ENCODE results near the gene ZBED6. TPM values are rescaled to one million over a fixed set of nuclear protein-coding genes. Genes with fewer than 3 reads are reported as not detected.

ZBED6 gene
- total and polyA plus RNA-seq, 9 of the 15 experiments (the other 6 are each of a cell fraction or from before 2014, with no cell fraction given) = 0.21 to 16.6 (median 5.0) TPM

DNA sequence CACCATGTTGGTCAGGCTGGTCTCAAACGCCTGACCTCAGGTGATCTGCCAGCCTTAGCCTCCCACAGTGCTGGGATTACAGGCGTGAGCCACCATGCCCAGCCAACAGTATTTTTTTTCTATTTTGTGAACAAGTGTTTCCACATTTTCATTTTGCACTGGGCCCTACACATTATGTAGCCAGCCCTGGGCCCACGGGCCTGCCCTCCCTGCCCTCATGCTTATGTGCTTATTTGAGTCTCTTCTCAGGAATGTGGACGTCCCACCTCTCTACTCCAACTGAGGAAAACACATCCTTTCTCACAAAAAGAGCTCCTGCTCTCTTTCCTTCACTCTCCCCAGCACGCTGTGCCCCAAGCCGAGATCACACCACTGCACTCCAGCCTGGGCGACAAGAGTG lies 13.5 kb upstream of the ZBED6 start (continued):
- TF ChIP-seq, protein P1, sequence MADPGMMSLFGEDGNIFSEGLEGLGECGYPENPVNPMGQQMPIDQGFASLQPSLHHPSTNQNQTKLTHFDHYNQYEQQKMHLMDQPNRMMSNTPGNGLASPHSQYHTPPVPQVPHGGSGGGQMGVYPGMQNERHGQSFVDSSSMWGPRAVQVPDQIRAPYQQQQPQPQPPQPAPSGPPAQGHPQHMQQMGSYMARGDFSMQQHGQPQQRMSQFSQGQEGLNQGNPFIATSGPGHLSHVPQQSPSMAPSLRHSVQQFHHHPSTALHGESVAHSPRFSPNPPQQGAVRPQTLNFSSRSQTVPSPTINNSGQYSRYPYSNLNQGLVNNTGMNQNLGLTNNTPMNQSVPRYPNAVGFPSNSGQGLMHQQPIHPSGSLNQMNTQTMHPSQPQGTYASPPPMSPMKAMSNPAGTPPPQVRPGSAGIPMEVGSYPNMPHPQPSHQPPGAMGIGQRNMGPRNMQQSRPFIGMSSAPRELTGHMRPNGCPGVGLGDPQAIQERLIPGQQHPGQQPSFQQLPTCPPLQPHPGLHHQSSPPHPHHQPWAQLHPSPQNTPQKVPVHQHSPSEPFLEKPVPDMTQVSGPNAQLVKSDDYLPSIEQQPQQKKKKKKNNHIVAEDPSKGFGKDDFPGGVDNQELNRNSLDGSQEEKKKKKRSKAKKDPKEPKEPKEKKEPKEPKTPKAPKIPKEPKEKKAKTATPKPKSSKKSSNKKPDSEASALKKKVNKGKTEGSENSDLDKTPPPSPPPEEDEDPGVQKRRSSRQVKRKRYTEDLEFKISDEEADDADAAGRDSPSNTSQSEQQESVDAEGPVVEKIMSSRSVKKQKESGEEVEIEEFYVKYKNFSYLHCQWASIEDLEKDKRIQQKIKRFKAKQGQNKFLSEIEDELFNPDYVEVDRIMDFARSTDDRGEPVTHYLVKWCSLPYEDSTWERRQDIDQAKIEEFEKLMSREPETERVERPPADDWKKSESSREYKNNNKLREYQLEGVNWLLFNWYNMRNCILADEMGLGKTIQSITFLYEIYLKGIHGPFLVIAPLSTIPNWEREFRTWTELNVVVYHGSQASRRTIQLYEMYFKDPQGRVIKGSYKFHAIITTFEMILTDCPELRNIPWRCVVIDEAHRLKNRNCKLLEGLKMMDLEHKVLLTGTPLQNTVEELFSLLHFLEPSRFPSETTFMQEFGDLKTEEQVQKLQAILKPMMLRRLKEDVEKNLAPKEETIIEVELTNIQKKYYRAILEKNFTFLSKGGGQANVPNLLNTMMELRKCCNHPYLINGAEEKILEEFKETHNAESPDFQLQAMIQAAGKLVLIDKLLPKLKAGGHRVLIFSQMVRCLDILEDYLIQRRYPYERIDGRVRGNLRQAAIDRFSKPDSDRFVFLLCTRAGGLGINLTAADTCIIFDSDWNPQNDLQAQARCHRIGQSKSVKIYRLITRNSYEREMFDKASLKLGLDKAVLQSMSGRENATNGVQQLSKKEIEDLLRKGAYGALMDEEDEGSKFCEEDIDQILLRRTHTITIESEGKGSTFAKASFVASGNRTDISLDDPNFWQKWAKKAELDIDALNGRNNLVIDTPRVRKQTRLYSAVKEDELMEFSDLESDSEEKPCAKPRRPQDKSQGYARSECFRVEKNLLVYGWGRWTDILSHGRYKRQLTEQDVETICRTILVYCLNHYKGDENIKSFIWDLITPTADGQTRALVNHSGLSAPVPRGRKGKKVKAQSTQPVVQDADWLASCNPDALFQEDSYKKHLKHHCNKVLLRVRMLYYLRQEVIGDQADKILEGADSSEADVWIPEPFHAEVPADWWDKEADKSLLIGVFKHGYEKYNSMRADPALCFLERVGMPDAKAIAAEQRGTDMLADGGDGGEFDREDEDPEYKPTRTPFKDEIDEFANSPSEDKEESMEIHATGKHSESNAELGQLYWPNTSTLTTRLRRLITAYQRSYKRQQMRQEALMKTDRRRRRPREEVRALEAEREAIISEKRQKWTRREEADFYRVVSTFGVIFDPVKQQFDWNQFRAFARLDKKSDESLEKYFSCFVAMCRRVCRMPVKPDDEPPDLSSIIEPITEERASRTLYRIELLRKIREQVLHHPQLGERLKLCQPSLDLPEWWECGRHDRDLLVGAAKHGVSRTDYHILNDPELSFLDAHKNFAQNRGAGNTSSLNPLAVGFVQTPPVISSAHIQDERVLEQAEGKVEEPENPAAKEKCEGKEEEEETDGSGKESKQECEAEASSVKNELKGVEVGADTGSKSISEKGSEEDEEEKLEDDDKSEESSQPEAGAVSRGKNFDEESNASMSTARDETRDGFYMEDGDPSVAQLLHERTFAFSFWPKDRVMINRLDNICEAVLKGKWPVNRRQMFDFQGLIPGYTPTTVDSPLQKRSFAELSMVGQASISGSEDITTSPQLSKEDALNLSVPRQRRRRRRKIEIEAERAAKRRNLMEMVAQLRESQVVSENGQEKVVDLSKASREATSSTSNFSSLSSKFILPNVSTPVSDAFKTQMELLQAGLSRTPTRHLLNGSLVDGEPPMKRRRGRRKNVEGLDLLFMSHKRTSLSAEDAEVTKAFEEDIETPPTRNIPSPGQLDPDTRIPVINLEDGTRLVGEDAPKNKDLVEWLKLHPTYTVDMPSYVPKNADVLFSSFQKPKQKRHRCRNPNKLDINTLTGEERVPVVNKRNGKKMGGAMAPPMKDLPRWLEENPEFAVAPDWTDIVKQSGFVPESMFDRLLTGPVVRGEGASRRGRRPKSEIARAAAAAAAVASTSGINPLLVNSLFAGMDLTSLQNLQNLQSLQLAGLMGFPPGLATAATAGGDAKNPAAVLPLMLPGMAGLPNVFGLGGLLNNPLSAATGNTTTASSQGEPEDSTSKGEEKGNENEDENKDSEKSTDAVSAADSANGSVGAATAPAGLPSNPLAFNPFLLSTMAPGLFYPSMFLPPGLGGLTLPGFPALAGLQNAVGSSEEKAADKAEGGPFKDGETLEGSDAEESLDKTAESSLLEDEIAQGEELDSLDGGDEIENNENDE (IDR thresholded peaks at IDR 0.05; ENCODE audit: low read depth, low read length) = no peak

All from K562 (cell line).